GM19324 (cell line): ENCODE data around the gene KPRP.

Experiments
- ATAC-seq: cut with Tn5 transposase; IDR thresholded peaks from one replicate; pipeline ENCODE4 v1.9.1; 2021; ENCODE audit warnings: mild to moderate bottlenecking, moderate library complexity; ENCODE audit not compliant: unreplicated experiment, low FRiP score

Gene KPRP

DNA sequence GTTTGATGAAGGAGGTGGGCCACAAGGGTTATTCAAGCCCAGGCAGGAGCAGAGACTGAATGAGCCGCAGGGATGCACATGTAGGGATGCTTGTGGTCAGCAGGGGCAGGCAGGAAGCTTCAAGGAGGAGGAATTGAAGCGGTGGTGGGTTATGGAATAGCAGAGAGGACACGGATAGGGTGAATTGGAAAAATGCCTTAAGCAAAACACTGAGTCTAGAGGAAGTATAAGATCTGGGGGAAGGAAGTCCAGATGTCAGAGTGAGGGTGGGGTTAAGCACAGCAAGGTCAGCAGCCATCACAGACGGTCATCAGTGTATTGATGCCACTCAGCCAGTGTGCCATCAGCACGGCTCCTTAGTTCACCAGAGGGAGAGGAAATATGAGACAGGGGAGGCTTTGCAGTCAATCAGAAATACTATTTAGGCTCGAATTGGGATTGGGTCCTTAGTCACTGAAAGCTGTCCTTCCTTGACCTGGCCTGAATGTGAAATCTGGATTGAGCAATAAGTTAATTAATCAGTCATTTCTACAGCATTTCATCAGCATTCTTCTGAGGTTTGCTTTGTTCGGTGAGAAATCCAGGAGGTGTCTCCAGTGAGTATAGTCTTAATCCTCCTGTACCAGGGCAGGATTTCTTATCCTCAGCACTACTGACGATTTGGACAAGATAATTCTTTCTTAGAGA lies 11.2 kb downstream of the KPRP start:
- no peak for ATAC-seq

DNA sequence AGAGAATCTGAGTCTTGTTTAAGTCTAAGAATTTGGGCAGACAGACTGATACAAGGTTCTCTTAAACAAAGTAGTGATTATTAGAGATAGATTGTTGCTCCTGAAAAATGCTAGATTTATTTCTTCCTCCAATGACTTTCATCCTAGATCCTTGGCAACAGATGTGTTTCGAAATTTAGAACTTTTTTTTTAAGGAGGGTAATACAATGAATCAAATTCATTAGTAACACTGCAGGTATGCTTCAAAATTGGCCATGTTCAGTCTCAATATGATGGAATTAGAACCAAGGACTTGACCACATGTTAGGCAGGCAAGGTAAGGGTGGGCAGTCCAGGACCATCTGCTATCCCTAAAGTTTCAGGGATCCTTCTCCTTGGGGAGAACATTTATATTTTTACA lies 12.6 kb downstream of the KPRP start:
- no peak for ATAC-seq

DNA sequence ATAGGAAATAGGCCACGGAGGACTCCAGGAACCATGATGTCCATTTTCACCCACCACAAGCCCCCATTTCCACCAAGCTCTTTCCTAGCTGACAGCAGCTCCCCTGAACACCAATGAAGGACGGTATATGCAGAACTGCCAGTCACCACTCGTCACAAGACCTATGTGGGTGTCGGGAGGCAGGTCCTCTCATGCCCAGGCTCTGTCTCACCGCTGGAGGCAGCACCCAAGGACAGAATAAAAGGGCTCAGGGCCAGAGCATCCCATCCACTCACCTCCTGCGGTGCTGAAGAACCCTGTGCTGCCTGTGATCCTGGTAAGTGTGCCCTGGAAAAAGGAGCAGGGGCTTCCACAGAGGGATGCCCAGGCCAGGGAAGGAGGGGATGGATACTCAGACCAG lies 17.1 kb downstream of the KPRP start, which contains the start of gene LCE1F:
TSS of gene LCE1F (plus strand) at position 266 of the 400 bp plus-strand sequence. CDS start 1,232 bp downstream, outside the sequence.
- no peak for ATAC-seq

DNA sequence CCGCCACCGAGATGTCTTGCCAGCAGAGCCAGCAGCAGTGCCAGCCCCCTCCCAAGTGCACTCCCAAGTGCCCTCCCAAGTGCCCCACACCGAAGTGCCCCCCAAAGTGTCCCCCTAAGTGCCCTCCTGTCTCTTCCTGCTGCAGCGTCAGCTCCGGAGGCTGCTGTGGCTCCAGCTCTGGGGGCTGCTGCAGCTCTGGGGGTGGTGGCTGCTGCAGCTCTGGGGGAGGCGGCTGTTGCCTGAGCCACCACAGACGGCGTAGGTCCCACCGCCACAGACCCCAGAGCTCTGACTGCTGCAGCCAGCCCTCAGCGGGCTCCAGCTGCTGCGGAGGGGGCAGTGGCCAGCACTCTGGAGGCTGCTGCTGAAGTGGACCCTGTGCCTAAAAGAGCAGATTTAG lies 18.5 kb downstream of the KPRP start:
- ATAC-seq = no peak

DNA sequence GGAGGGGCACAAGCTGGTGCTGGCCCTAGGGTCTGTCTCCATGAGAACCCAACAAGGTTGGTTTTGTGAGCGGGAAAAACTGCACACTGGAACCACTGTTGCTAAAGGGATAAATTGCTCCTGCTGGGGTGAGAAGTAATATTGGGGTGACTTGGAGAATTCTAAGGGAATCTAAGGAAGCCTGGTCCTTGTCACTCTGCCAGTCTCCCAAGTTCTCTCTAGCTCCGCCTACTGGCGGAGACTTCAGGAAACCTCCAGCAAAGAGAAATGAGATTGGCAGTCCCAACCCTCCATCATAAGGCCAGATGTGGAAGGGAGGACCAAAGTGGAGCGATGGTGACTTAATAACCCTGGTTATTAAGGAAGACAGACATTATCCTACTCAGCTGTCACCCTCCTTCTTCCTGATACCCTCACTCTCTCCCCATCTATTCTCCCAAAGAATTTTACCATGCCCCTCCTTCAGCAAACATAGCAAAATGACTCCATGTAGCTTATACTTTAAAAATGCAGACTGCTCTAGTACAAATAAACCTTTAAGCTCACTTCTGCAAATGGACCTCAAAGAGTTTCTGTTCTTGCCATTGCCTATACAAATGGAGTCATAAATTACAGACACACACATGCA lies 19.8 kb downstream of the KPRP start:
- ATAC-seq = no peak

DNA sequence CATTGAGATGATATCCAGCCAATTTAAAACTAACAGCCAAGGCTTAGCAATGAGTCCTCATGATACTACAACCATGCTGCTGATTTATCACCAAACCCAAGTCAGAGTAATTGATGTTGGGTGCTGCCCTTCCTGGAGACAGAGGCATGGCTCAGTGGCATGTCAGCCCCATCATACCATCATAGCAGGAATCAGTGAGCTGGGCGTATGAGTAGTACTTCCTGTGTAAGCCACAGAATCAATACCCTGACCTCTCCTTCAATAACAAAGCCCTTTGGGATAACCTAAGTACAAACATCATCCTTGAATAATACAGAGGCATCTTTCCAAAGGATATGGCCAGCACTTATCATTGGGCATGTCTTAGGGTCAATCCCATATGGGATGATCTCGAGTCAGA lies 25.3 kb downstream of the KPRP start:
- no peak for ATAC-seq

DNA sequence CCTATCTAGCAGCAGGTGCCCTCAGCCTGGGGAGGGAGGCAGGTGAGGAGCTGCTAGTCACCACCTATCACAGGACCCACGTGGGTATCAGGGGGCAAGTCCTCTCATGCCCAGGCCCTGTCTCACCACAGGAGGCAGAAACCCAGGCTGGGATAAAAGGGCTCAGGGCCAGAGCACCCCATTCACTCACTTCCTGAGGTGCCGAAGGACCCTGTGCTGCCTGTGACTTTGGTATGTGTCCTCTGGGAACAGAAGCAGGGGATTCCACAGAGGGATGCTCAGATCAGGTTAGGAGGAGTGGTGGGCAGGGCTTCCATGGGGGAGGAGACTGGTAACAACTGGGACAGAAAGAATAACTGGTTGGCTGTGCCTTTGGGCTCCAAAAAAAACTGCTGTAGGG lies 28.3 kb downstream of the KPRP start, which contains the start of gene LCE1E:
TSS of gene LCE1E (plus strand) at position 181 of the 400 bp plus-strand sequence. CDS start 1,043 bp downstream, outside the sequence.
- no peak for ATAC-seq

DNA sequence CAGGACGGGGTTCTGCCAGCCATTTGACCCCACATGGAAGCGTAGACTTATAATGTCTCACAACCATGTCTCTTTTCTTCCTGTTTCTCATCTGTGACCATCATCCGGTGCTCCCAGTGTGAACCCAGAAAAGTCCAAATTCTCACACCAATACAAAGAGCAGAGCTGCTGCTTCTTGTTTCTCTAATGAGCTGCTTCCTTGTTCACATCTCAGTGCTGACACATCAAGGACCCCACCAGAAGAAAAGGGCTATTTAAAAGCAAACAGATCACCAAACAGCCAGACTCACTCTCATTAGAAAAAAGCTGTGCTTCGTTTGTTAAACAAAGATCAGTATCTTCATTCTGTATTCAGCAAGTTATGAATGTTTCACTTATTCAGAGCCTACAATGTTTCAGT lies 37.9 kb downstream of the KPRP start:
- no peak for ATAC-seq

DNA sequence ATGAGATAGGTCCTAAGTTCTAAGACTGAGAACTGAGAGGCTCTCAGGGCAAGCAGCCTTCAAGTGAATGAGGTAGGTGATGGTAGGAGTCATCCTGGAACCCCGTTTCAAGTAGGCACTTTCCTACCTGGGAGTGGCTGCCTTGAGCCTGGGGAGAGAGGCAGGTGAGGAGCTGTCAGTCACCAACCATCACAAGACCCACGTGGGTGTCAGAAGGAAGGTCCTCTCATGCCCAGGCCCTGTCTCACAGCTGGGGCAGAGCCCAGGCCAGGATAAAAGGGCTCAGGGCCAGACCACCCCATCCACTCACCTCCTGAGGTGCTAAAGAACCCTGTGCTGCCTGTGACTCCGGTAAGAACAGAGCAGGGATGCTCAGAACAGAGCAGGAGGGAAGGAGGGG lies 38.6 kb downstream of the KPRP start, which contains the start of gene LCE1D:
TSS of gene LCE1D (plus strand) at position 301 of the 400 bp plus-strand sequence. CDS start 1,074 bp downstream, outside the sequence.
- ATAC-seq = no peak

DNA sequence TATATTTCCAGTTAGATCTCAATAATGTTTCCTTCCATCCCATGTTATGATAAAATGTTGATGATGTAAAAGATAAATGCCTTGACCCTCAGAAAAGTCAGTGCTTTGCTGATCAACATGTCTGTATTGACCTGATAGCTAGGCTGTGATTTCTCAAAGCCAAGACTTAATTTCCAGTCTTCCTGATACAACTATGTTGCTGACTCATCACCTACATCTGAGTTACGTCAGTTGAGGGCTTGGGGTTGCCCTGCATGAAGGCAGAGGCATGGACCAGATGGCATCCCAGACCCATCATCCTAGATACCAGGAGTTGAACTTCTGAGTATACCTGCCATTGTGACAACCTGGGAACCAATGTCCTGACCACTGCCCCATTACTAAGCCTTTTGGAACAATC lies 43.5 kb downstream of the KPRP start:
- no peak for ATAC-seq

DNA sequence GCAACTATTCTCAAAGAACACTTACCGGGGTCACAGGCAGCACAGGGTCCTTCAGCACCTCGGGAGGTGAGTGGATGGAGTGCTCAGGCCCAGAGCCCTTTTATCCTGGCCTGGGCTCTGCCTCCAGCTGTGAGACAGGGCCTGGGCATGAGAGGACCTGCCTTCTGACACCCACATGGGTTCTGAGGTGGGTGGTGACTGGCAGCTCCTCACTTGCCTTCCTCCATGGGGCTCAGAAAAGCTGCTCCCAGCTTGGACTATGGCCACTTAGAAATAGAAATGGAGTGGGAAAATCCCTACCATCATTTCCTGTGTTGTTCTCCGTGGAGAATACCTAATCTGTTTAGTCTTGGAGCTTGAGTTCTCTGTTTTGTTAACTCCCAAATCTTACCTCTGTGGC lies 48.8 kb downstream of the KPRP start, which contains the start of gene LCE1C:
TSS of gene LCE1C (minus strand) at position 76 of the 400 bp plus-strand sequence. CDS start 1,173 bp downstream, outside the sequence.
- ATAC-seq = no peak

DNA sequence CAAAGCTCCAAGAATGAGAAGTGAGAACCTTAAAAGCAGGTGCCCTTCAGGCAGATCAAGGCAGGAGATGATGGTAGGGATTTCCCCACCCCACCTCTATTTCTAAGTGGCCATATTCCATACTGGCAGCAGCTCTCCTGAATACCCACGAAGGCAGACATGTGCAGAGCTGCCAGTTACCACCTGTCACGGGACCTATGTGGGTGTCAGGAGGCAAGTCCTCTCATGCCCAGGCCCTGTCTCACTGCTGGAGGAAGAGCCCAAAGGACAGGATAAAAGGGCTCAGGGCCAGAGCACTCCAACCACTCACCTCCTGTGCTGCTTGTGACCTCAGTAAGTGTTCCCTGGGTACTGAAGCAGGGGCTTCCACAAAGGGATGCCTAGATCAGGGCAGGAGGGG lies 53.2 kb downstream of the KPRP start:
- ATAC-seq = no peak
